LNCAP (cell line): ENCODE data around the gene CGB2.

Experiments used
- TF ChIP-seq, protein P1 (sequence below): fragments of 450-650 bp; IDR thresholded peaks from 2 replicates; pipeline ENCODE4 v1.5.1; 2017; ENCODE audit warnings: mild to moderate bottlenecking

Gene CGB2

GRCh38 chr19:49011194-49011593 is 20.5 kb upstream of the CGB2 start:
- TF ChIP-seq, protein P1, sequence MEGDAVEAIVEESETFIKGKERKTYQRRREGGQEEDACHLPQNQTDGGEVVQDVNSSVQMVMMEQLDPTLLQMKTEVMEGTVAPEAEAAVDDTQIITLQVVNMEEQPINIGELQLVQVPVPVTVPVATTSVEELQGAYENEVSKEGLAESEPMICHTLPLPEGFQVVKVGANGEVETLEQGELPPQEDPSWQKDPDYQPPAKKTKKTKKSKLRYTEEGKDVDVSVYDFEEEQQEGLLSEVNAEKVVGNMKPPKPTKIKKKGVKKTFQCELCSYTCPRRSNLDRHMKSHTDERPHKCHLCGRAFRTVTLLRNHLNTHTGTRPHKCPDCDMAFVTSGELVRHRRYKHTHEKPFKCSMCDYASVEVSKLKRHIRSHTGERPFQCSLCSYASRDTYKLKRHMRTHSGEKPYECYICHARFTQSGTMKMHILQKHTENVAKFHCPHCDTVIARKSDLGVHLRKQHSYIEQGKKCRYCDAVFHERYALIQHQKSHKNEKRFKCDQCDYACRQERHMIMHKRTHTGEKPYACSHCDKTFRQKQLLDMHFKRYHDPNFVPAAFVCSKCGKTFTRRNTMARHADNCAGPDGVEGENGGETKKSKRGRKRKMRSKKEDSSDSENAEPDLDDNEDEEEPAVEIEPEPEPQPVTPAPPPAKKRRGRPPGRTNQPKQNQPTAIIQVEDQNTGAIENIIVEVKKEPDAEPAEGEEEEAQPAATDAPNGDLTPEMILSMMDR: no peak

- TF ChIP-seq, protein P1: no peak
Observed at GRCh38 chr19:49014123-49014869, 17.4 kb upstream of the CGB2 start.

DNA sequence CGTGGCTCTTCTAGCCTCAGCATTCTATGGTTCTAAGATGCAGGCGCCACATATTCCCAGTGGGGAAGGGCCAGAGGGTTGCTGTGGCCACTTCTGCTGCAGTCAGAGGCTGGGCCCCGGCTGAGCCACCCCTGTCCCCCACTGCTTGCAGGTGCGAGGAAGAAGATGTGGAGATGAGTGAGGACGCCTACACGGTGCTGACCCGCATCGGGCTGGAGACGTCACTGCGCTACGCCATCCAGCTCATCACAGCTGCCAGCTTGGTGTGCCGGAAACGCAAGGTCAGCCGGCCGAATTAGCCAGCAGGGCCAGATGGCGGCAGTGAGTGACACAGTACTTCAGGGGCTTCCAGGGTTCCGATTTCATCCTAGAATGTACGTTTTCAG is 16.8 kb upstream of the CGB2 start:
- TF ChIP-seq, protein P1: no peak

- TF ChIP-seq, protein P1: no peak
Observed at GRCh38 chr19:49016067-49016839, 15.4 kb upstream of the CGB2 start.

DNA sequence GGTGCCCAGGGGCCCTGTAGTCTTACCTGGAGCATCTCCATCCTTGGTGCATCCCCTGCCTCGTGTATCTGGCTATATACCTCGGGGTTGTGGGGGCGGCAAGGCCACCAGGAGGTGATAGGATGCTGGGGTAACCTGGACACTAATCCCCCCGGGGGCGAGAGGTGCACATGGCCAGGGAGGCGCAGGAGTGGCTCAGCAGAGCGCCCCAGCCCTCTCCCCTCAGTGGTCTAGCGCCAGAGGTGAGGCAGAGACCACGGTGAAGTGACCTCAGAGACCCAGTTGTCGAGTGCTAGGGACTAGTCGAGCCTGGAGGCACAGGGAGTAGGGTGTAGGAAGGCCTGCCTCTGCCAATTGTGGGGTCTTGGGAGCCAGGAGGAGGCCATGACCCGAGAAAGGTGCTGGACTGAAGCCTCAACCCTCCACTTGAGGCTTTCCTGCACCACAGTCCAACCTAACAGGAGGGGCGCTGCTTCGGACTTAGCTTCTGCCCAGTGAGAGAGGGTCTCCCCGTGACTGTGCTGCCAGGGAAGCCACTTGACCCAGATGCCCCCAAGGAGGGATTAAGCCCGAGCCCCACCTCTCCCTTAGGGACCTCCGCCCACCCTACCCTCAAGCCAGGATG is 14.5 kb upstream of the CGB2 start, which contains the start of gene LHB:
LHB (minus strand) TSS at position 51 of the 625 bp plus-strand sequence; CDS start at position 41, 10 bp downstream.
- TF ChIP-seq, protein P1: no peak

GRCh38 chr19:49017666-49018351 is 13.9 kb upstream of the CGB2 start:
- TF ChIP-seq, protein P1: peak; percentile 25; the same call in 1 of the 2 replicates

GRCh38 chr19:49019242-49019932 is 12.3 kb upstream of the CGB2 start:
- TF ChIP-seq, protein P1: no peak
